Esophagus (tissue), 2 donors: ENCODE results near the gene TSPAN4. TPM values are rescaled to one million over a fixed set of nuclear protein-coding genes. Genes with fewer than 3 reads are reported as not detected.

ENCODE experiments used
- H3K27ac ChIP-seq, 2 donors: one replicate each; pipeline ENCODE4 v1.5.1; 2013; ENCODE audit warnings: low read depth in 2 of 2, mild to moderate bottlenecking in 2 of 2, inconsistent platforms in 1 of 2, low read length in 1 of 2, moderate library complexity in 1 of 2
- H3K27me3 ChIP-seq, 2 donors: one replicate each; pipeline ENCODE4 v1.6.1; 2013; ENCODE audit warnings: low read length in 2 of 2, control low read depth in 1 of 2, mild to moderate bottlenecking in 1 of 2; ENCODE audit not compliant: insufficient read depth in 2 of 2, control insufficient read depth in 1 of 2
- H3K36me3 ChIP-seq, 2 donors: one replicate each; pipeline ENCODE4 v1.6.1; 2013; ENCODE audit warnings: low read length in 1 of 2; ENCODE audit not compliant: control insufficient read depth in 2 of 2, insufficient read depth in 2 of 2
- H3K4me1 ChIP-seq, 2 donors: one replicate each; pipeline ENCODE4 v1.6.1; 2013; ENCODE audit warnings: low read length in 1 of 2; ENCODE audit not compliant: control insufficient read depth in 2 of 2, insufficient read depth in 2 of 2
- H3K4me3 ChIP-seq, 2 donors: one replicate each; pipeline ENCODE4 v1.5.1; 2013; ENCODE audit warnings: low read length in 2 of 2, mild to moderate bottlenecking in 2 of 2, low read depth in 1 of 2, moderate library complexity in 1 of 2
- H3K9me3 ChIP-seq, 2 donors: one replicate each; pipeline ENCODE4 v1.6.1; 2013; ENCODE audit warnings: mild to moderate bottlenecking in 2 of 2, low read depth in 1 of 2, low read length in 1 of 2, moderate library complexity in 1 of 2; ENCODE audit not compliant: control insufficient read depth in 2 of 2, insufficient read depth in 1 of 2
- WGBS, 2 donors: extraction: QIAGEN DNeasy Blood & Tissue Kit; methylation state at CpG; one replicate each; pipeline ENCODE4 v1.1.7; 2013; 5-methylcytosine and 5-hydroxymethylcytosine counted together
- polyA plus RNA-seq, 2 donors: library from polyadenylated mRNA; stranded (reverse); fragments of 200-250 nt; gene quantifications; one replicate each; pipeline ENCODE4 v1.2.3, GENCODE V29; 2013
- donor health status: healthy with polysubstance abuse.
- donor health status: Bipolar disorder and iron deficiency.

Gene TSPAN4
- polyA plus RNA-seq, 2 donors = 9.8 to 16.8 TPM

DNA sequence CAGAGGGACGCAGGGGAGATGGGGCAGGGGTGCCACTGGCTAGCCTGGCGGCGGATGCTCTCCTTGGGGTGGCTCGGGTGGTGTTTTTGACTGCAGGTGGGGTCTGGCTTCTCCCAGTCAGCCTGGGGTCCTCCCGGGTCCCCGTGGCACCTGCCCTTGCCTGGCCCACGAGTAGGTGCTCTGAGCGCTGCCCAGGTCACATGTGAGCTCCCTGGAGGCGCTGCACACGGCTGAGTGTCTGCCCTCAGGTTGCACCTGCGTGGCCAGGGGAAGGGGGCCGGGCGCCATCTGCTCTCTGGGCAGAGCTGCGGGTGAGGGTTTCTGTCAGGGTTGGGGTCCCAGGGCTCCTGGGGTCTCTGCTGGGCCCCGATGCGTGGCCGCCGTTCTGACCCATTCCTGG is 5.2 kb downstream of the TSPAN4 start:
- peaks cover 0 to 5% of the 10 kb centered on the region in 2 donors for H3K27me3 ChIP-seq
- peaks cover 15 to 22% of the 10 kb centered on the region in 2 donors for H3K4me1 ChIP-seq
- no peak overlapping the region for H3K4me3 ChIP-seq
- H3K27ac ChIP-seq = no peak overlapping the region
- WGBS, 2 donors = 76 to 79% methylated on average over 18 of the region's 18 CpGs
- H3K9me3 ChIP-seq = no peaks in the 10 kb centered on the region
- no peaks in the 10 kb centered on the region for H3K36me3 ChIP-seq

DNA sequence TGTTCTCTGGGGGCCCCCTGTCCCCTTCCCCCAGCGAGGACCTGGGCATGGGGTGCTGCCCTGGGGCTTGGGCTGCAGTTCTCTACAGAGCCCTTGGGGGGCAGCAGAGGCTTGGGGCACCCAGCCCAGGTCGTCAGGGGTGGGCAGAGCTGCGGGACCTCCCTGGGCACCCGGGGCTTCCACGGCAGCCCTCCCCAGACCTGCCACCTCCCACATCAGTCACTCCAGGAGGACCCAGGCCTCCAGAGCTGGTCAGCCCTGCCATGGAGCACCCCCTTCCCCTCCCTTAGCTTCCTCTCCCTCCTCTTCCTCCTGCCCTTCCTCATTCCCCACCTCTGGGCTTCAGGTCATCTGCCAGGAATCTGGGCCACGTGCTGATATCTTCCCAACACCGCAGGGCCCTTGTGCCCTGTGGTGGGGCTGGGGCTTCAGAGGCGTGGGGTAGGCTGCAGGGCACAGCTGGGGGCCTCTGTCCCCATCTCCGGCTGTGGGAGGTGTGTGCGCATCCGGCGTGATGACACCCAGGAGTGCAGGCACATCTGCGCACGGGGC is 5.8 kb downstream of the TSPAN4 start:
- H3K4me3 ChIP-seq = no peak overlapping the region
- H3K9me3 ChIP-seq = no peaks in the 10 kb centered on the region
- 27 to 35% methylated on average over 13 to 14 of the region's 14 CpGs for WGBS, 2 donors
- H3K27ac ChIP-seq = no peak overlapping the region
- no peaks in the 10 kb centered on the region for H3K36me3 ChIP-seq
- H3K27me3 ChIP-seq = peaks cover 0 to 5% of the 10 kb centered on the region in 2 donors
- peaks cover 10 to 22% of the 10 kb centered on the region in 2 donors for H3K4me1 ChIP-seq

DNA sequence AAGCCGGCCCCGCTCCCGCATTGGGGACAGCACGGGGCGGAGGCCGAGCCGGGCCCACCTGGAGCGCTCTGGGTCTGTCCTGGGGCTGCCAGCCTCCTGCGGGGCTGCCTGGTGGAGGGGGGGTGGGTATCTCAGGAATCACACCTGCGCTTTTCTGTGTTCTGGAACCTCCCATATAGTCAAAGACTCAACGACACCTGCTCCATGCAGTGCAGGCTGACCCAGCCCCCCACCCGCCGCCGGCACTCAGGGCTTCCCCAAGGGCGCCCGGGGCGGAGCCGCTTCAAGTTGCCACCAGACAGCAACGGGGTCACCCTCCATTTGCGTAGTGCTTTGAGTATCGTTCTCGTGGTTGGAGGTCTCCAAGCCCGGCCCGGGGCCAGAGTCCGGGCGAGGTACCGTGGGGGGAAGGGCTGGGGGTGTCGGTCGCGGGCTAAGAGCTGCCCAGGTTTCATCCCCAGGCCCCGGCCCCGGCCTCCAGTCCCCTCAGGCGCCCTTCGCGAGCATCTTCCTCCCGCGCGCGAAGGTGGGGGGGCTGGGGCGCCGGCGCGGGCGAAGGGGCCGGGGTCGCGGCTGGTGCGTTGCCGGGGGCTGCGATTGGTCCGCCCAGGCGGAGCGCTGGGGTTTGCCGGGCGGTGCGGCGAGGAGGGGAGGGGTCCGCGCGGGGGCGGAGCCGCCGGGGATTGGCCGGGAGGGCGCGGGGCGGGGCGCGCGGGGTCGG is 6.6 kb downstream of the TSPAN4 start:
- H3K4me3 ChIP-seq = peak overlapping the region in 1 of 2 donors; percentile 37
- no peaks in the 10 kb centered on the region for H3K36me3 ChIP-seq
- H3K27ac ChIP-seq = no peak overlapping the region
- H3K9me3 ChIP-seq = no peaks in the 10 kb centered on the region
- WGBS, 2 donors = 6 to 11% methylated on average over 37 to 71 of the region's 71 CpGs
- H3K27me3 ChIP-seq = peaks cover 0 to 5% of the 10 kb centered on the region in 2 donors
- H3K4me1 ChIP-seq = peaks cover 9 to 22% of the 10 kb centered on the region in 2 donors

DNA sequence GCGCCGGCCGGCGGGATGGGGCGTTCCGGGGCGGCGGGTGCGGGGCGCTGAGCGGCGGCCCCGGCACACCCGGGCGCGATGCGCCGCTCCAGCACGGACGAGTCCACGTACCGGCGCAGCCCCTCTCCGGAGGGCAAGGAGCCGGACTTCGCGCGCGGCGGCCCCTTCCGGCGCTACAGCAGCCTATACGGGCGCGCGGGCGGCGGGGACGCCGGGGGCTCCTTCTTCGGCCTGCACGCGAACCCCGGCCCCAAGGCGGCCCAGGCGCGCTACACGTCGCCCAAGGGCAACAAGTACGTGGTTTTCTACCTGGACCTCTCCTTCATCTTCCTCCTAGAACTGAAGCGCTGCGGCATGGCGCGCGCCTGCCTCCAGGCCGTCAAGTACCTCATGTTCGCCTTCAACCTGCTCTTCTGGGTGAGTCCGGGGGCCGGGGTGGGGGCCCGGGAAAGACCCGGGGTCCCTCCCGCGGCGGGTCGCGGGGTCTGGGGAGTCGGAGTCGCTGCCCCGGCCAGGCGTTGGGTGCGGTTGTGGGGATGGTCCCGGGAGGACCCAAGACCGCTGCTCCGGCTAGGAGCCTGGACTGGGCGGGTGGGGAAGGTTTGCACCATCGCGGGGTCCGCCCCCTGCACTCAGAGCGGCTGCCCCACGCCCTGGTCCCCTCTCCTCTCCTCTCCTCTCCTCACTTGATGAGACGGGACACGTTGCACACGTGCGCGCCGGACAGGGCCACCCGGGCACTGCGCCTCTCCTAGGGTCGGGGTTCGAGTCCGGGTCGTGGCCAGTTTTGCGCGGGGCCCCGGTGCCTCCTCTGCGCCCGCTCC is 7.5 kb downstream of the TSPAN4 start:
- peak overlapping the region; percentile 13 to 37 for H3K4me3 ChIP-seq
- no peaks in the 10 kb centered on the region for H3K9me3 ChIP-seq
- H3K4me1 ChIP-seq = peaks cover 7 to 19% of the 10 kb centered on the region in 2 donors
- H3K27ac ChIP-seq = no peak overlapping the region
- 25 to 27% methylated on average over 85 to 97 of the region's 97 CpGs for WGBS, 2 donors
- peaks cover 0 to 5% of the 10 kb centered on the region in 2 donors for H3K27me3 ChIP-seq
- no peaks in the 10 kb centered on the region for H3K36me3 ChIP-seq

DNA sequence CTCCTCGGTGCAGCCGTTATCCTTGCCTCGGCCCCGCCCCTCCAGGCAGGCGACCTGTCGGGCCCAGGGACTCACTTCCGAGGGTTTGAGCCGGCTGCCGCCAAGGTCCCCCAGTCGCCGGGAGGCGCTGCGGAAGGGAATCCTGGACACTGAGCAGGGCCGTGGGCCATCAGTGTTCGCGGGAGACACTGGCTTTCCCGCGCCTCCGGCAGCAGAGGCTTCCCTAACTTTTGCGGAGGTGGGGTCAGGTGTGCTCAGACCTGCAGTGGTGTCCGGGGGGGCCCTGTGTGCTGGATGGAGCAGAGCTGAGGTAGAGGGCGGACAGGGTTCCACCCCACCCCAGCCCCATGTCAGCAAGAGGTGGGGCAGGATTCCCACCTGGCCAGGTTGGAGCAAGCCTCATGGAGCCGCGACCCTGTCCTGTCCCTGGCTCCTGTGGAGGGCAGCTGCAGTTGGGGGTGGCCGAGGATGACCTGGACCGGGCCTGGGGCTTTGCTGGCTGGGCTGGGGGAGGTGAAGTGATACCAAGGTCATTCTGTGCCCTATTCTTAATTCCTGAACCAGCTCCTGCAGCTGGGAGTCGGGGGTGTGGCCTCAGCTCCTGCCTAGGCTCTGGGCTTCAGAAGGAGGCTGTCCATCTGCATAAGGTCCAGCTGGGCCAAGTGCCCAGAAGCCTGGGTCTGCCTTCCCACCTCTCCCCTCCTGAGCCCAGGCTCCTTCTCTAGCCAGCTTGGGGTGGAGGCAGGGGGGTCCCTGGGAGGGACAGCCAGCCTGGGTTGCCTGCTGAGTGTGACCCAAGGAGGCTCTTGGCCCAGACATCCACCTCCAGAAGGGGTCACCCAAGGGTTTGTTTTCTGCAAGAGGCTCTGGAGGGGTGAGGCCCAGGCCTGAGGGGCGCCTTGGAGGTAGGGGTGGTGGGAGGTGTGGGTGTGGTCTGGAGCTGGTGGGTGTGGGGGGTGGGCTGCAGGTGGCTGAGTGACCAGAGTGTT is 8.4 kb downstream of the TSPAN4 start:
- Histone ChIP-seq H3K27me3 (peaks cover 0 to 5% of the 10 kb centered on the region in 2 donors), H3K4me3 (no peak overlapping the region), H3K9me3 (no peaks in the 10 kb centered on the region), H3K36me3 (no peaks in the 10 kb centered on the region), H3K4me1 (peaks cover 5 to 16% of the 10 kb centered on the region in 2 donors), H3K27ac (no peak overlapping the region)
- 70 to 76% methylated on average over 25 to 28 of the region's 28 CpGs for WGBS, 2 donors

DNA sequence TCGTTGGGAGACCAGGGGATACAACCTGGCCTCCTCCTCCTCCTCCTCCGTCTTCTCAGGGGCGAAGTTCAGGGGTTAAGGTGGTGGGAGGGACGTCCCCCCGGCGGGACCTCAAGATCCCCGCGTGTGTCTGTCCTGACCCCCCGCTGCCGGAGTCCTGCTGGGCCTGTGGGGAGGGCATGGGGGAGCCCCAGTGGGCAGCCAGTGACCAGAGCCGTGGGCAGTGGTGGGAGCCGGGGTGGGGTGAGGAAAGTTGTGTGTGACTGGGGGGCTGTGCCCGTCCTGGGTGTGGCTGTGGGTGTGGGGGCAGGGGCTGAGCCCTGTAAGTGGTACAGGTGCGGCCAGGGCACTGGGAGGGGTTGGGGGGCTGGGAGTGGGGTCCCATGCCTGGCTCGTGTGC is 10.1 kb downstream of the TSPAN4 start:
- Histone ChIP-seq H3K27me3 (peaks cover 0 to 5% of the 10 kb centered on the region in 2 donors), H3K27ac (no peak overlapping the region), H3K4me3 (no peak overlapping the region), H3K36me3 (no peaks in the 10 kb centered on the region), H3K4me1 (peaks cover 5 to 12% of the 10 kb centered on the region in 2 donors), H3K9me3 (no peaks in the 10 kb centered on the region)
- 80 to 82% methylated on average over 15 of the region's 15 CpGs for WGBS, 2 donors

DNA sequence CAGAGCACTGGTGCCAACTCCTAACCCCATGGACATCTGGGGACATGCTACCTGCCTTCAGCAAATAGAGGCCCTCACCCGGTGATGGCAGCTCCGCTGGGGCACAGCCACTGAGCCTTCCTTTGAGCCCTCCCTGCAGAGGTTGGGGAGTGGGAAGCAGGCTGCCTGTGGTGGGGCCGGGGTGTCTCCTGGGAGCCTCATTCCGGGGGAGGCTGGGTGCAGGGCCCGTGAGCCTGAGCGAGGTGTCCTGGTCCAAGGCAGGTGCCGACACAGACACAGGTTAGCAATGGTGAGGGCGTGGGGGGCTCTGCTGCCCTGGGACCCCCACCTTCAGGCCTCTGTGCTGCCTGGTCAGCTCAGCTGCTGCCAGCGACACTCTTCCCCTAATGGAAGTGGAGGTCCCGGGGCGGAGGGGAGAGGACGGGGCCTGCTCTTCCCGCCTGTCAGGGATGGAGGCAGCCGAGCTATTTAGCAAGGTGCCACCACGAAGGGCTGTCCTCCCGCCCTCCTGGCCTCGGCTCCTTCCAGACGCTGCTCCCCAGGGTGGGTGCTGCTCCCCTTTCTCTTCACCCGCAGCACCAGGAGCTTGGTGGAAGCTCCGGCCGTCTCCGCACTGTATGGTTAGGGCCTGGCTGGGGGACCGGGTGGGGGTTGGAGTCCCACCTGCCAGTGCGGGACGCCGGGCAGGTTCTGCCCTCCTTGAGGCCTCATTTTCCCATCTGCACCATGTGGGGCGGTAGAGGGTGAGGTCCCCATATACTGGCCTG is 11.2 kb downstream of the TSPAN4 start:
- H3K27ac ChIP-seq = no peak overlapping the region
- no peaks in the 10 kb centered on the region for H3K36me3 ChIP-seq
- peaks cover 5 to 8% of the 10 kb centered on the region in 2 donors for H3K4me1 ChIP-seq
- H3K4me3 ChIP-seq = no peak overlapping the region
- H3K27me3 ChIP-seq = peaks cover 0 to 5% of the 10 kb centered on the region in 2 donors
- H3K9me3 ChIP-seq = no peaks in the 10 kb centered on the region
- 92% methylated on average over 27 of the region's 27 CpGs for WGBS, 2 donors

DNA sequence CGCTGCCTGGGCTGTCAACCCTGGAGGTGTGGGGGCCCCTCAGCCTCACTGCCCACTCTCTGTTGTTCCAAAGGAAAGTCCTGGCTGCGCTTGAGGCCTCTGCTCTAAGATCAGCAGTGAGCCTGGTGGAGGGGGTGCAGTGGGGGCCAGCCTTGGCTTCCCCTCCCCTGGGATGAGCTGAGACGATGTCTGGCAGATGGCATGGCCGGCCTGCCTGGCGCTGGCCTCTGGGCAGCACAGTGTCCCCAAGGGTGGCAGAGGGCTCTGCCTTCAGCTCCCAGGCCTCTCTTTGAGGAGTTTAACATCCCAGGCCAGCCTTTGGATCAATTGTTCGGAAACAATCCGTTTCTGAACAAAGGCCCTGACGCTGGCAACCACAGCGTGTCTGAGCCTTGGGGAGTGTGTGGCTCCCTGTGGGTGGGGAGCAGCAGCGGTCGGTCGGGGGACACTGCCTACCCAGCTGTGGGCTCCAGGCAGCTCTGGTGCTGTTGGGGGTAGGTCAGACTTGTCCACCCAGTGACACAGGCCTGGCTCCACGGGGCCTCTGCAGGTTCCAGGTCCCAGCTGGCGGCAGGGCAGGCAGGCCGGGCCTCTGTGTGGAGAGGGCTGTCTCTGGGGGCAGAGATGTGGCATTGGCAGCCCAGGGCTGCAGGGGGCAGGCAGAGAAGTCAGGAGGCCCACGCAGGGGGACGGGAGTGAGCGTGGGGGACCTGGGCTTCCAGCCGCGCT is 12.1 kb downstream of the TSPAN4 start:
- H3K27ac ChIP-seq = no peak overlapping the region

More for the DNA sequence above, 12.1 kb downstream of the TSPAN4 start:
- WGBS, 2 donors = 84 to 85% methylated on average over 19 to 20 of the region's 20 CpGs
- Histone ChIP-seq H3K9me3 (no peaks in the 10 kb centered on the region), H3K4me3 (no peak overlapping the region), H3K36me3 (no peaks in the 10 kb centered on the region), H3K27me3 (peaks cover 0 to under 1% of the 10 kb centered on the region in 2 donors), H3K4me1 (peaks cover 9% of the 10 kb centered on the region in 2 donors)
